ENCODE results near the gene TMEM181. TPM values are rescaled to one million over a fixed set of nuclear protein-coding genes. Genes with fewer than 3 reads are reported as not detected.

TMEM181 gene
- total and polyA plus RNA-seq, 2 of the 13 experiments (the other 11 are each of a cell fraction or from before 2014, with no cell fraction given), result 59.1 to 108 TPM

DNA sequence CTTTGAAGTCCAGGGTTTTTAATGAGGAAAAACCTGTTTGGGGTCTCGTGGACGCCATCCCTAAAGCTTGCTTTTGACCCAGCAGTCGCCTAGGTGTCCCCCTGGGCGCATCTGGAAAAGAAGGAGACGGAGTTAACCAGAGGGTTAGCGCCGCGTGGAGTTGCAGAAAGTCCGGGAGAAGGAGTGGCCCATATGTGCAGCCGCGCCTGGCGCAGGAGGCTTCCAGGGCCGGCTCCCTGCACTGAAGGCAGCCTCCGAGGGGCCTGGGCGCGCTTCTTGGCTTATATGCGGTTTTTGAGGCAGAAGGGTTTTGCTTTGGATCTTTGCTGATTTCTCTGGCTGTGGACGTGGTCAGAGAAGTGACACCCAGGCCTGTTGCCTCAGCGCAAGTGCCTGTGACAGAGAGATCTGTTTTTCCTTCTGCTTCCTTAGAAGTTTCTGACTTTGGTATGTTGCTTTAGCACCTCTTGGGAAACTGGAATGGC is 987 bp downstream of the TMEM181 start (continued):
- TF ChIP-seq AGO2 (optimal IDR thresholded peaks at IDR 0.05; ENCODE audit: low read depth, low read length) (no peak), PBX3 (CRISPR knock-in tag; IDR thresholded peaks at IDR 0.05; ENCODE audit: borderline replicate concordance) (no peak), MTA3 (CRISPR knock-in tag; IDR thresholded peaks at IDR 0.05) (no peak), ZNF276 (CRISPR knock-in tag; IDR thresholded peaks at IDR 0.05; ENCODE audit: low read depth) (no peak), SNAI1 (CRISPR knock-in tag; IDR thresholded peaks at IDR 0.05; ENCODE audit: borderline replicate concordance) (no peak), MYNN (CRISPR knock-in tag; IDR thresholded peaks at IDR 0.05; ENCODE audit: low read depth) (no peak), PITX1 (CRISPR knock-in tag; IDR thresholded peaks at IDR 0.05) (no peak), BORCS8-MEF2B (CRISPR knock-in tag; IDR thresholded peaks at IDR 0.05) (no peak), FLYWCH1 (CRISPR knock-in tag; IDR thresholded peaks at IDR 0.05) (no peak), FOSL2 (CRISPR knock-in tag; IDR thresholded peaks at IDR 0.05) (no peak), ZNF556 (CRISPR knock-in tag; IDR thresholded peaks at IDR 0.05; ENCODE audit: borderline replicate concordance) (no peak), MIER2 (CRISPR knock-in tag; IDR thresholded peaks at IDR 0.05) (no peak), ZNF292 (CRISPR knock-in tag; IDR thresholded peaks at IDR 0.05; ENCODE audit: borderline replicate concordance, low read depth) (no peak), ZNF430 (CRISPR knock-in tag; IDR thresholded peaks at IDR 0.05) (no peak), KLF15 (CRISPR knock-in tag; IDR thresholded peaks at IDR 0.05; ENCODE audit: borderline replicate concordance) (no peak), ZKSCAN1 (IDR thresholded peaks at IDR 0.05; ENCODE audit: low read length) (no peak), HNF1B (CRISPR knock-in tag; IDR thresholded peaks at IDR 0.05) (peak; percentile 6; the same call in 1 of the 2 replicates), EEA1 (CRISPR knock-in tag; IDR thresholded peaks at IDR 0.05; ENCODE audit: borderline replicate concordance) (0 out of 2 replicates have a peak, but pooled peaks have one; percentile 21), AHR (CRISPR knock-in tag; IDR thresholded peaks at IDR 0.05) (no peak), ZNF891 (CRISPR knock-in tag; IDR thresholded peaks at IDR 0.05) (no peak)
- TF ChIP-seq, protein P1, sequence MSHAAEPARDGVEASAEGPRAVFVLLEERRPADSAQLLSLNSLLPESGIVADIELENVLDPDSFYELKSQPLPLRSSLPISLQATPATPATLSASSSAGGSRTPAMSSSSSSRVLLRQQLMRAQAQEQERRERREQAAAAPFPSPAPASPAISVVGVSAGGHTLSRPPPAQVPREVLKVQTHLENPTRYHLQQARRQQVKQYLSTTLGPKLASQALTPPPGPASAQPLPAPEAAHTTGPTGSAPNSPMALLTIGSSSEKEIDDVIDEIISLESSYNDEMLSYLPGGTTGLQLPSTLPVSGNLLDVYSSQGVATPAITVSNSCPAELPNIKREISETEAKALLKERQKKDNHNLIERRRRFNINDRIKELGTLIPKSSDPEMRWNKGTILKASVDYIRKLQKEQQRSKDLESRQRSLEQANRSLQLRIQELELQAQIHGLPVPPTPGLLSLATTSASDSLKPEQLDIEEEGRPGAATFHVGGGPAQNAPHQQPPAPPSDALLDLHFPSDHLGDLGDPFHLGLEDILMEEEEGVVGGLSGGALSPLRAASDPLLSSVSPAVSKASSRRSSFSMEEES (CRISPR knock-in tag; IDR thresholded peaks at IDR 0.05), result no peak
- TF ChIP-seq, protein P2, sequence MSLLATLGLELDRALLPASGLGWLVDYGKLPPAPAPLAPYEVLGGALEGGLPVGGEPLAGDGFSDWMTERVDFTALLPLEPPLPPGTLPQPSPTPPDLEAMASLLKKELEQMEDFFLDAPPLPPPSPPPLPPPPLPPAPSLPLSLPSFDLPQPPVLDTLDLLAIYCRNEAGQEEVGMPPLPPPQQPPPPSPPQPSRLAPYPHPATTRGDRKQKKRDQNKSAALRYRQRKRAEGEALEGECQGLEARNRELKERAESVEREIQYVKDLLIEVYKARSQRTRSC (CRISPR knock-in tag; IDR thresholded peaks at IDR 0.05; ENCODE audit: low read depth), result peak; percentile 78; the same call in 1 of the 2 replicates
- TF ChIP-seq, protein P3, sequence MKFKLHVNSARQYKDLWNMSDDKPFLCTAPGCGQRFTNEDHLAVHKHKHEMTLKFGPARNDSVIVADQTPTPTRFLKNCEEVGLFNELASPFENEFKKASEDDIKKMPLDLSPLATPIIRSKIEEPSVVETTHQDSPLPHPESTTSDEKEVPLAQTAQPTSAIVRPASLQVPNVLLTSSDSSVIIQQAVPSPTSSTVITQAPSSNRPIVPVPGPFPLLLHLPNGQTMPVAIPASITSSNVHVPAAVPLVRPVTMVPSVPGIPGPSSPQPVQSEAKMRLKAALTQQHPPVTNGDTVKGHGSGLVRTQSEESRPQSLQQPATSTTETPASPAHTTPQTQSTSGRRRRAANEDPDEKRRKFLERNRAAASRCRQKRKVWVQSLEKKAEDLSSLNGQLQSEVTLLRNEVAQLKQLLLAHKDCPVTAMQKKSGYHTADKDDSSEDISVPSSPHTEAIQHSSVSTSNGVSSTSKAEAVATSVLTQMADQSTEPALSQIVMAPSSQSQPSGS (CRISPR knock-in tag; IDR thresholded peaks at IDR 0.05), result no peak

Data from HepG2 (cell line).